ENCODE results near the gene C11orf58.

DNA sequence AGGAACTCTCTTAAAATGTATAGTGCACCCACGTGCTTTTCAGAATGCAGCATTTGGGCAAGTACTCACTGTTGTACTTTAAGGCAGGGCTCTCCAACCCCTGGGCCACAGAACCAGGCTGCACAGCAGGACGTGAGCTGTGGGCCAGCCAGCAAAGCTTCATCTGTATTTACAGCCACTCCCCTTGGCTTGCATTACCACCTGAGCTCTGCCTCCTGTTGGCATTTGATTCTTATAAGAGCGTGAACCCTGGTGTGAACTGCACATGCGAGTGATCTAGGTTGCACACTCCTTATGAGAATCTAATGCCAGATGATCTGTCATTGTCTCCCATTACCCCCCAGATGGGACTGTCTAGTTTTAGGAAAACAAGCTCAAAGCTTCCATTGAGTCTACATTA is 3.0 kb downstream of the C11orf58 start:
- TF ChIP-seq EZH2phosphoT487 (IDR thresholded peaks at IDR 0.05; ENCODE audit: borderline replicate concordance, low read length), result no peak
- no peak for TF ChIP-seq CTCF (IDR thresholded peaks at IDR 0.05; ENCODE audit: low read depth, low read length, poor library complexity, severe bottlenecking)

All from DOHH2 (cell line).